Measurements from ENCODE around the gene ASH1L. TPM values are rescaled to one million over a fixed set of nuclear protein-coding genes. Genes with fewer than 3 reads are reported as not detected.

ASH1L gene
- total and polyA plus RNA-seq, 2 donors from 2014 or later = 4.2 to 68.5 TPM

GRCh38 chr1:155540000-155540874 lies 22.4 kb downstream of the ASH1L start:
- Histone ChIP-seq H3K4me3 (ENCODE audit: low read length in 3 of 3) (no peak overlapping the region), H3K9me3 (ENCODE audit: control insufficient read depth in 2 of 3, insufficient read depth in 1 of 3, low read length in 3 of 3) (no peaks in the 10 kb centered on the region), H3K9ac (ENCODE audit: low read length in 3 of 3) (no peak overlapping the region), H3K27me3 (ENCODE audit: control insufficient read depth, insufficient read depth, low read length) (no peaks in the 10 kb centered on the region), H3K27ac (ENCODE audit: low read depth in 2 of 2, low read length in 2 of 2) (no peak overlapping the region), H3K4me1 (ENCODE audit: control insufficient read depth in 2 of 3, insufficient read depth in 2 of 3, low read depth in 1 of 3, low read length in 3 of 3) (peaks cover 0 to 15% (median 11%) of the 10 kb centered on the region in 3 donors), H3K36me3 (ENCODE audit: control insufficient read depth in 2 of 3, insufficient read depth in 3 of 3, low read length in 3 of 3) (no peaks in the 10 kb centered on the region)
- FAIRE-seq = no peak
- intact Hi-C loops (cut with DNase I) = no loop called here
- TF ChIP-seq CTCF (IDR thresholded peaks at IDR 0.05; ENCODE audit: borderline replicate concordance, extremely low read depth, insufficient read depth) = no peak
- DNase-seq = no peak

GRCh38 chr1:155537193-155537592 lies 25.4 kb downstream of the ASH1L start:
- Histone ChIP-seq H3K36me3 (ENCODE audit: control insufficient read depth in 2 of 3, insufficient read depth in 3 of 3, low read length in 3 of 3) (no peaks in the 10 kb centered on the region), H3K27me3 (ENCODE audit: control insufficient read depth, insufficient read depth, low read length) (no peaks in the 10 kb centered on the region), H3K9ac (ENCODE audit: low read length in 3 of 3) (no peak overlapping the region), H3K4me3 (ENCODE audit: low read length in 3 of 3) (no peak overlapping the region), H3K9me3 (ENCODE audit: control insufficient read depth in 2 of 3, insufficient read depth in 1 of 3, low read length in 3 of 3) (no peaks in the 10 kb centered on the region), H3K4me1 (ENCODE audit: control insufficient read depth in 2 of 3, insufficient read depth in 2 of 3, low read depth in 1 of 3, low read length in 3 of 3) (peaks cover 0 to 23% (median 12%) of the 10 kb centered on the region in 3 donors), H3K27ac (ENCODE audit: low read depth in 2 of 2, low read length in 2 of 2) (no peak overlapping the region)
- no peak for FAIRE-seq
- no peak for DNase-seq
- TF ChIP-seq CTCF (IDR thresholded peaks at IDR 0.05; ENCODE audit: borderline replicate concordance, extremely low read depth, insufficient read depth) = no peak
- intact Hi-C loops (cut with DNase I) = no loop called here

GRCh38 chr1:155531624-155532023 lies 31.0 kb downstream of the ASH1L start:
- Histone ChIP-seq H3K9me3 (ENCODE audit: control insufficient read depth in 2 of 3, insufficient read depth in 1 of 3, low read length in 3 of 3) (no peaks in the 10 kb centered on the region), H3K27ac (ENCODE audit: low read depth in 2 of 2, low read length in 2 of 2) (no peak overlapping the region), H3K9ac (ENCODE audit: low read length in 3 of 3) (no peak overlapping the region), H3K27me3 (ENCODE audit: control insufficient read depth, insufficient read depth, low read length) (no peaks in the 10 kb centered on the region), H3K36me3 (ENCODE audit: control insufficient read depth in 2 of 3, insufficient read depth in 3 of 3, low read length in 3 of 3) (no peaks in the 10 kb centered on the region), H3K4me3 (ENCODE audit: low read length in 3 of 3) (no peak overlapping the region), H3K4me1 (ENCODE audit: control insufficient read depth in 2 of 3, insufficient read depth in 2 of 3, low read depth in 1 of 3, low read length in 3 of 3) (peaks cover 0 to 28% (median 12%) of the 10 kb centered on the region in 3 donors)
- DNase-seq (no peak), FAIRE-seq (no peak)
- intact Hi-C loops (cut with DNase I) = no loop called here
- TF ChIP-seq CTCF (IDR thresholded peaks at IDR 0.05; ENCODE audit: borderline replicate concordance, extremely low read depth, insufficient read depth) = no peak
